ENCODE results near the gene IL2RG. TPM values are rescaled to one million over a fixed set of nuclear protein-coding genes. Genes with fewer than 3 reads are reported as not detected.
A peak's percentile ranks its signal among the peaks of the same experiment; 100 is the strongest.

Gene IL2RG
- total and polyA plus RNA-seq, 12 donors: 0.22 to 7.0 (median 3.5) TPM

DNA sequence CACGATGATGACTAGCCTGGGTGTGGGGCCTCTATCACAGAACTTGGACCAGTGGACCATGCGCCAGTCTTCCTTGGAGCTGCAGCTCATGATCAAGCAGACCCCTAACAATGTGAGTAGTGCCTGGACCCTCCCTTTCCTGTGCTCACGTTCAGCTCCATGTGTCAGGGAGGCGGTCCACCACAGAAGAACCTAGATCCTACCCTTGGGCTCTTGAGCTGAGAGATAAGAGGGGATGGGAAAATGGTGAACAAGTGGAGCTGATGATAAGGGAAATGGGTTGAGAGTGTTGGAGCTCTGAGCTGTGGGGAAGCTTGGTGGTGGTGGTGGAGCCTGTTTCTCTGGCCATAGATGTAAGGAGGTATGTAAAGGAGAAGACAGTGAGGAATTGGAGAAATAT is 20.1 kb upstream of the IL2RG start:
- Histone ChIP-seq H3K27ac (no peak overlapping the region), H3K36me3 (replicated peaks in 1 of 2) (peaks cover 0 to 77% of the 10 kb centered on the region in 2 donors), H3K4me3 (no peak overlapping the region), H3K4me1 (replicated peaks in 1 of 2) (peaks cover 0 to 2% of the 10 kb centered on the region in 2 donors), H3K9me3 (replicated peaks in 1 of 3) (no peaks in the 10 kb centered on the region), H3K27me3 (no peaks in the 10 kb centered on the region)
- WGBS, 4 donors: 85 to 100% (median 87%) methylated on average over 2 to 4 of the region's 4 CpGs
- intact Hi-C loops (cut with DNase I): no loop called here
- DNase-seq: no peak
- TF ChIP-seq, protein P1, sequence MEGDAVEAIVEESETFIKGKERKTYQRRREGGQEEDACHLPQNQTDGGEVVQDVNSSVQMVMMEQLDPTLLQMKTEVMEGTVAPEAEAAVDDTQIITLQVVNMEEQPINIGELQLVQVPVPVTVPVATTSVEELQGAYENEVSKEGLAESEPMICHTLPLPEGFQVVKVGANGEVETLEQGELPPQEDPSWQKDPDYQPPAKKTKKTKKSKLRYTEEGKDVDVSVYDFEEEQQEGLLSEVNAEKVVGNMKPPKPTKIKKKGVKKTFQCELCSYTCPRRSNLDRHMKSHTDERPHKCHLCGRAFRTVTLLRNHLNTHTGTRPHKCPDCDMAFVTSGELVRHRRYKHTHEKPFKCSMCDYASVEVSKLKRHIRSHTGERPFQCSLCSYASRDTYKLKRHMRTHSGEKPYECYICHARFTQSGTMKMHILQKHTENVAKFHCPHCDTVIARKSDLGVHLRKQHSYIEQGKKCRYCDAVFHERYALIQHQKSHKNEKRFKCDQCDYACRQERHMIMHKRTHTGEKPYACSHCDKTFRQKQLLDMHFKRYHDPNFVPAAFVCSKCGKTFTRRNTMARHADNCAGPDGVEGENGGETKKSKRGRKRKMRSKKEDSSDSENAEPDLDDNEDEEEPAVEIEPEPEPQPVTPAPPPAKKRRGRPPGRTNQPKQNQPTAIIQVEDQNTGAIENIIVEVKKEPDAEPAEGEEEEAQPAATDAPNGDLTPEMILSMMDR (IDR thresholded peaks at IDR 0.05): no peak
- no peak for TF ChIP-seq POLR2A (IDR thresholded peaks at IDR 0.05)

DNA sequence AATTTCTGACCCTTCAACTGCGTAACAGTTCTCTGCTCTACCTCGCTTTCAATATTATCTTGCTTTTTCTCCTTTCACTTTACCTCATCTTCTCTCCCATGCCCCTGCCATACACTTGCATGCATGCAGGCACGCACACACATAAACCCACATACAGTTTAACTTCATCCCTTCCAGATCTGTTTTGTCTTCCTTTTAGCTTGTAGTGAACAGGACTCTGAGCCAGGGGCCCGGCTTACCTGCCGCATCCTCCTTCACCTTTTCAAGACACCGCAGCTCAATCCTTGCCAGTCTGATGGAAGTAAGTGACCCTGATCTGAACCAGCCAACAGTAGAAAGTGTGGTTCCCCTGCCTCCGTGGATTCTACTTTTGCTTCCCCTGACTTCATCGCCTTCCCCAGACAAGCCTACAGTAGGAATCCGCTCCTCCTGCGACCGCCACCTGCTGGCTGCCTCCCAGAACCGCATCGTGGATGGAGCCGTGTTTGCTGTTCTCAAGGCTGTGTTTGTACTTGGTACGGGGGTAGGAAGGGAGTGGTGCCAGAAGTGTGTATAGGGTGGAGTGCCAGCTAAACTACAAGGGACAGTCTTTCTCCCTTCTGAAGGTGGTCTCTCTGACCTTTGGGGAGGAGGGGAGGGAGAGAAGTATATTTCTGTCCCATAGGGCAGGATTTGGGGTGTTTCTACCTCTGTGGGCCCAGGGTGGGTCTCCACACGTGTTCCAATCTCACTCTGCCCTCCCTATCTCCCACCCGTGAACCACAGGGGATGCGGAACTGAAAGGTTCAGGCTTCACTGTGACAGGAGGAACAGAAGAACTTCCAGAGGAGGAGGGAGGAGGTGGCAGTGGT is 17.8 kb upstream of the IL2RG start:
- no peak overlapping the region for H3K4me3 ChIP-seq
- no peaks in the 10 kb centered on the region for H3K27me3 ChIP-seq
- no peak for TF ChIP-seq POLR2A (IDR thresholded peaks at IDR 0.05)
- TF ChIP-seq, protein P1 (IDR thresholded peaks at IDR 0.05): peak; percentile 55 to 82 (median 70)
- intact Hi-C loops (cut with DNase I): loop anchor here in 1 of 2 donors (5.0 kb wide), 1 partner anchor 62 kb away; the partner anchor contains the start of gene SNX12
- DNase-seq: peak; percentile 67 to 85 (median 76)
- no peaks in the 10 kb centered on the region for H3K9me3 ChIP-seq (replicated peaks in 1 of 3)
- 19 to 31% (median 23%) methylated on average over 13 to 18 of the region's 18 CpGs for WGBS, 4 donors
- H3K36me3 ChIP-seq (replicated peaks in 1 of 2): peaks cover 0 to 75% of the 10 kb centered on the region in 2 donors
- H3K27ac ChIP-seq: peak overlapping the region in 3 of 5 donors; percentile 48 to 85 (median 53)
- peaks cover 0 to 2% of the 10 kb centered on the region in 2 donors for H3K4me1 ChIP-seq (replicated peaks in 1 of 2)

DNA sequence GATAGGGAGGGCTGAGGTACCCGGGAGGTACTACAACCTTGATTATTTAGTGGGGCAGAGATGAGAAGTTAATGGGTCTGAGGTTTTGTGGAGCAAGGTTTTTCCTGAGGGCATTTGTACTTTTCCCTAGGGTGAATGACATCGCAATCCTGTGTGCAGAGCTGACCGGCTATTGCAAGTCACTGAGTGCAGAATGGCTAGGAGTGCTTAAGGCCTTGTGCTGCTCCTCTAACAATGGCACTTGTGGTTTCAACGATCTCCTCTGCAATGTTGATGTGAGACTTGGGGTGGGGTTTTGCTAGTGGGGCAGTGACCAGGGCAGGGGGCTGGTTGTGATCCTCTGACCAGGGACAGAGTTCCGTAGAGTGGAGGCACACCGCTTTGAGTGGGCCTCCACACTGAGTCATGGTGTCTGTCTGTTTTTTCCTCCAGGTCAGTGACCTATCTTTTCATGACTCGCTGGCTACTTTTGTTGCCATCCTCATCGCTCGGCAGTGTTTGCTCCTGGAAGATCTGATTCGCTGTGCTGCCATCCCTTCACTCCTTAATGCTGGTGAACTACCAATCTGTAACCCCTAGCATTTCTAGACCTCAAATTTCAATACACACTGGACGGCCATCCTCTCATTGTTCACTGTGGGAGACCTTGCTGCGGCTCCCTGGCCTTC is 16.9 kb upstream of the IL2RG start:
- peak overlapping the region in 3 of 5 donors; percentile 48 to 85 (median 53) for H3K27ac ChIP-seq
- WGBS, 4 donors: 48 to 68% (median 62%) methylated on average over 11 to 12 of the region's 12 CpGs
- DNase-seq: peak in 5 of 7 donors; percentile 32 to 51 (median 45)
- no peaks in the 10 kb centered on the region for H3K9me3 ChIP-seq (replicated peaks in 1 of 3)
- intact Hi-C loops (cut with DNase I): loop anchor here in 1 of 2 donors (5.0 kb wide), 1 partner anchor 61 kb away; the partner anchor contains the start of gene SNX12
- H3K4me1 ChIP-seq (replicated peaks in 1 of 2): peaks cover 0 to 2% of the 10 kb centered on the region in 2 donors
- H3K4me3 ChIP-seq: no peak overlapping the region
- H3K27me3 ChIP-seq: no peaks in the 10 kb centered on the region
- peaks cover 0 to 79% of the 10 kb centered on the region in 2 donors for H3K36me3 ChIP-seq (replicated peaks in 1 of 2)
- TF ChIP-seq POLR2A (IDR thresholded peaks at IDR 0.05): peak in 1 of 2 donors; percentile 17
- TF ChIP-seq, protein P1 (IDR thresholded peaks at IDR 0.05): no peak

DNA sequence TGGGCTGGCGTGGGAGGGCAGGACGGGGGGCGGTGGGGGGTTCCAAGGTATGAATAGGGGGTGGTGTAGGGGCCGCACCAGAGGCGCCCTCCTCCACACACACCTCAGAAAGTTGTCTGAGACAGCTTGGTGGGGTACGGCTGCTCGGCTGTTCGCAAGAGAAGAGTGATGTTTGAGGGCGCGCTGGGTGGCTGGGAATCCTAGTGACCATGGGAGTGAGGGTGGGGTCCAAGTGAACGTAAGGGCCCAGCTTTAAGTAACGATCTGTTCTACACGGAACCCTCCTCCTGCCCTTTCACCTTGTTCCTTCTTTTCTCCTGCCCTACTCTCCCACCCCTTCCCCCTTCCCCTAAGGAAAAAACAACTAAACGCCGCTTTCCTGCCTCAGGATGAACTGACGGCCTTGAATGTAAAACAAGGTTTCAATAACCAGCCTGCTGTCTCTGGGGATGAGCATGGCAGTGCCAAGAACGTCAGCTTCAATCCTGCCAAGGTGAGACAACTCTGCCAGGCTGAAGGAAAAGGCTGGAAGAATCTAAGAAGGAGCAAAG is 7.7 kb upstream of the IL2RG start:
- Histone ChIP-seq H3K36me3 (replicated peaks in 1 of 2) (peaks cover 0 to 33% of the 10 kb centered on the region in 2 donors), H3K4me1 (replicated peaks in 1 of 2) (peaks cover 6 to 9% of the 10 kb centered on the region in 2 donors), H3K27me3 (no peaks in the 10 kb centered on the region), H3K9me3 (replicated peaks in 1 of 3) (no peaks in the 10 kb centered on the region), H3K4me3 (peak overlapping the region in 2 of 4 donors; percentile 34 to 55), H3K27ac (peak overlapping the region; percentile 43 to 84 (median 69))
- DNase-seq: peak in 3 of 7 donors; percentile 29 to 52 (median 34)
- TF ChIP-seq, protein P1 (IDR thresholded peaks at IDR 0.05): no peak
- TF ChIP-seq POLR2A (IDR thresholded peaks at IDR 0.05): peak in 1 of 2 donors; percentile 31
- intact Hi-C loops (cut with DNase I): no loop called here
- WGBS, 4 donors: 1 to 28% (median 12%) methylated on average over 9 to 17 of the region's 17 CpGs

Data from adrenal gland (tissue), 12 donors.